ENCODE measurements around the gene RAB3IL1.

GRCh38 chr11:61889831-61890230 lies 27.5 kb downstream of the RAB3IL1 start:
- no peak for TF ChIP-seq CTCF (IDR thresholded peaks at IDR 0.05)
- no peak for TF ChIP-seq POLR2A (IDR thresholded peaks at IDR 0.05)
